HG02885 (cell line): ENCODE data around the gene DIDO1.

ENCODE experiments used
- ATAC-seq: cut with Tn5 transposase; IDR thresholded peaks from one replicate; pipeline ENCODE4 v1.9.1; 2021; ENCODE audit warnings: mild to moderate bottlenecking; ENCODE audit not compliant: unreplicated experiment, poor library complexity

DIDO1 gene

DNA sequence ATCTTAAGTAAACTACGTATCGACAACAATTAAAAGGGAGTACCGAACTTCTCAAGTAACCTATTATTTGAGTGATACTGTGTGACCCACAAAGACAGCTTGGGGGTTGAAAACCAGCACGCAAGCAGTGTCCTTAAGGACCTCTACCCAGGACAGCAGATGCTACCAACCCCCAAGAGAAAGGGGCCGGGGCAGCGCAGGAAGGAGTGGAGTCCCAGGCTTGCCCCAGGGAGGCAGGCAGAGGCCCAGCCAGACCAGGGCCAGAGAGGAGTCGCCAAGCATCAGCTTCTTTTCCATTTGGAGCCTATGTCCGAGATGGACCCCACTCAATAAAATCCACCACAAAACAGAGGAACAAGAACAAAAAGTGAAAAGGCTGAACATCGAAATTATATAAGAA is 11.9 kb downstream of the DIDO1 start:
- no peak for ATAC-seq

DNA sequence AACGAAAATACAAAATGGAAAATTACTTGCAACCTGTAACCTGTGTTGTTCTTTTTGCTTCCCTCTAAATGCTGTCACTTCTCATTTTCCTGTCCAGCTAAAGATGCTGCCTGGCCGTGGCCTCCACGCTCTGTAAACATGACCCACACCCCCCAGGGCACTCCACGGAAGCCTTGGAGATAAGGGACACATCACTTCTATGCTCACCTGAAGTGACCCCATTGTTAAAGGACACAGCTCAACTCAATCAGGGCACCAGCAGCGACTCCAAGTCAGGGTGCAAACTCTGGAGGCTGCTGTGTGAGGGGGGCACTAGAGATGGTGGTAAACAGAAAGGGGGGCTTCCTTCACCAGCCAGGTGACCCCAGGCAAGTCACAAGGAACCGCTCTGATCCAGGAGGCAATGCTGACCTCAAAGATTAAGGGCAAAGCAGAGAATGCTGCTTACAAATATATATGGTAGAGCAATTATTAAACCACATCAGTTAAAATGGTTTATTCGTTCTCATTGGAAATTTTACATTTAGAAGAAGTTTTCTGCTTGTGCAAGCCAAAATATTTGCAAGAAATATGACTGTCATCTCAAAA is 13.2 kb downstream of the DIDO1 start:
- no peak for ATAC-seq

DNA sequence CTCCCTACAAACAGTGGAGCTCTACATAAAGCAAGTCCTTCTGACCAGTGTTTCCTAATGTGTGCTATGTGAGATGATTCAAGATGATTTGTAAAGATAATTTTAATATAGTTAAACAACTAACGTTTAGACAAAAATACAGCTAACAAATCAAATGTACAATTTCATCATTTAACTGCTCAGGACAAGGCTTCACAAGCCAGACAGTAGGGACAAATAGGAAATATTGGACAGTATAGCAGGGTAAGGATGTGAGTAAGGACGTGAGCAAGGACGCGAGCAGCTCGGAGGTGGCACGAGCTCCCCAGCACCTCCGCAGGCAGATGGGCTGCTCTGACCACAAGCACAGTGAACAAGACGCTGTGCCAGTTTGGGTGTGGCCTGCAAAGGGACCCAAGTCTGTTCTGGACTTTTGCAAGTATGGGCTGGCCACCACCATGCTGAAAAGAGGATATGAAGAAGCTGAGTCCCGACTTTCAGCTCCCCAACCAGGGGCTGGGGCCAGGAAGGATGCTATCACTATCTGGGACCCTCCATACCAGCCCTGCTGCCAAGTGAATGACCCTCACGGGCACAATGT is 14.5 kb downstream of the DIDO1 start:
- no peak for ATAC-seq

DNA sequence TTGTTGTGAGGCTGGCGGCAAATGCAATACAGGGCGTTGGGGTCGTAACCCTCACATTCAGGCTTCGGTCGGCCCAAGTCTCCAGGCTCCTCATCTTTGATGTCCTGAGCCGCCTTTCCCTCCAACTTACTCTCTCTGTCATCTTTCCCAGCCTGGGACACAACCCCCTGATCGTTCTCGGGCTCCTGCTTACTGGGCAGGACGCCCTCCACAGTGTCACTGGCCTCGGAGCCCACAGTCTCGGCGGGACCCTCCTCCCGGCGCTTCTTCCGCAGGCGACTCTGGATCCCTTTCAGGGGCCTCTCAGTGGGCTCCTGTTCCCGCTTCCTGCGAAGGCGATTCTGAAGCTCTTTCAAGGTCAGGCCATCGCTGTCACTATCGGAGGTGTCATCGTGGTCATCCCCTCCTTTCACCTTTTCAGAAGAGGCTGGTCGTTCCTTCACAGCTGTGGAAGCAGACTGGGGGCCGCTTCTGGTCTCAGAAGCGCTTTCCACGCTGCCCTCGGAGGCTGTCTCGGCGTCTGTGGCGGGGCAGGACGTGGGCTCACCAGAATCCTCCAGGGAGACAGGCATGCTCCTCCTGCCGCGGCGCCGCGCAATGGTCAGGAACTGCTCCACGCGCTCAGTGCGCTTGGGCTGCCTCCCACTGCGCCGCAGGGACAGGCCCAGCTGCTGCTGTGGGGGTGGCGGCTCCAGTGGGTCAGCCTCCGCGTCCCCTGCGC is 15.4 kb downstream of the DIDO1 start:
- ATAC-seq, result no peak

DNA sequence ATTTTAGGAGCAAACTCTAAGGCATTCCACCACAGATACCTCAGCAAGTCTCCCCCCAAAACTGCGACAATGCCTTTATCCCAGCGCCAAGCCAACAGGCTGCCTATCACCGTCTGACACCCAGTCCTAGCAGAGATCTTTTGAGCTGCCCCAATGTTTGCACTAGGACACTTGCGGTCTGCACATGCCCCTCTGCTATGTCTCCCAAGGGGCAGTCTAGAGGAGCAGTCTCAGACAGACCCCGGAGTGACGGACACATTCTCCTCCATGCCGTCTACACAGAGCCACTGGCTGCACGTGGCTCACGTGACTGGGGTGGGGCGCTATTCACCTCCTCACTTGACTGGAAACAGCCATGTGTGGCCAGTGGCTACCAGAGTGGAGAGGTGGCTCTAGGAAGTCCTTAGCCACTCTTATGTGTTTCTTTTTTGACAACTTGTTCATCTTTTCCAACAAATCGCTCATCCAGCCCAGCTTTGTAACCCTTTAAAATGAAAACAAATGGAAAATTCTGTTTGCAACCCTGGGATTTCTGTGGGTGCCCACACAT is 16.0 kb downstream of the DIDO1 start:
- no peak for ATAC-seq

DNA sequence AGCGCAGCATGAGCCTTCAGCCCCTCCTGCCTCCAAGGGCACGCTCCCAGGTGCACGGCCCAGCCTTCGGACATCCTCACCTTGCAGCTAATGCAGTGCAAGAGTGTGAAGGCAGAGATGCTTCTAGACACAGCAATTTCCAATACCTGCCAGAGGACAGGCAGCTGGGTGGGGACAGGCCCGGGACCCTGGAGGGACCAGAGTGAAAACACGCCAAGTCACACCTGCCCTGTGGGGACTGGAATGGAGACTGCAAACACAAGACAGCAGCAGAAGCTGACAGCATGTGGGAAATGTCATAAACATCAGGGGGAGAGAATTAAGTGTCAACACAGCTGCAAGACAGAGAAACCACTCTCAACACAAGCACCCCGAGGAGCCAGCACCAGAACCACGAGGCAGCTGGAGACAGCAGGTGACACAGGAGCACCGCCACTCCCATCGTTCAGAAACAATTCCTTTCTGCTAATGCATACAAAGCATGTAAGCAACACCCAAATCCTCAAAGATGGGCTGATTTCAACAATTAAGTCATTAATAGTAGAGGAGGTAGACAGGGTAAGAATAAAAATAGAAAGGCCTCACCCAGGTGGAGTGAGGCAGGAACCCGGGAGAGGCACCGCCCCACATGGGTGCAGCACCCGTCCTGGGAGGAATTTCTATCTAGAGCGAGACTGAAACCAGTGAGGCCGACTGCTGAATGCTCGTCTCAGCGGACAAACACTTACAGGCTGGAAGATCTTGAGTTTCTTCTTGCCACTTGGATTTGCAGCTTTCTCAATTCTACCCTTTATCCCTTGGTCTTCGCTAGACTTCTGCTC is 17.1 kb downstream of the DIDO1 start:
- ATAC-seq, result no peak

DNA sequence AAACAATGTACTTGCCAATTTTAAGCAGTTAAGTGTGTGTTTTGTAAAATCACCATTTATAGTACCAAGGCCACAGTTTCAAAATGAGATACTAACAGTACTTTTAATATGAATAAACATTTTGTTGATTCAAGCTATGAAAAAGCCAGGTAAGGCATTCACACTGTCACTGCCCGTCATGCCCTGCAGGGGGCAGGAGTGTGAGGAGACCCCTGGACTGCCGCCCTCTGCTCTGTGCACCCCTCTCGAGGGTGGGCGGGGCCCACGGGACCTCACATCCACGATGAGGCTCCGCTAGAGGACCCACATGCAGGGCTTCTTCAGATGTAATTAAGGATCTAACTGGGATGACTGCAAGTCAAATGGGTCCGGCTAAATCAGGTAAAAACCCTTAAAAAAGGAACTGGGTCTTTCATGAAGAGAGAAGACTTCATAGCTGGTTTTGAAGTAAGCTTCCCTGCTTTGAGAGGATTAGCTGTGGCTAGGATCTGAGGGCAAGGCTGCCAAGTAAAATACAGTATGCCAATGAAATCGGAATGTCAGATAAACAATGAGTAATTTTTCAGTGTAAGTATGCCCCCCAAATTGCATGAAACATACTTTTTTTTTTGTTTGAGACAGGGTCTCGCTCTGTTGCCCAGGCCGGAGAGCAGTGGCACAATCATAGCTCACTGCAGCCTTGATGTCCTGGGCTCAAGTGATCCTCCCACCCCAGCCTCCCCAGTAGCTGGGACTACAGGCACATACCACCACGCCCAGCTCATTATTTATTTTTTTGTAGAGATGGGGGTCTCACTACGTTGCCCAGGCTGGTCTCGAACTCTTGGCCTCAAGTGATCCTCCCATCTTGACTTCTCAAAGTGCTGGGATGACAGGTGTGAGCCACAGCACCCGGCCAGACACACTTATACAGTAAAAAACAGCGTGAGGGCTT is 18.7 kb downstream of the DIDO1 start:
- no peak for ATAC-seq

DNA sequence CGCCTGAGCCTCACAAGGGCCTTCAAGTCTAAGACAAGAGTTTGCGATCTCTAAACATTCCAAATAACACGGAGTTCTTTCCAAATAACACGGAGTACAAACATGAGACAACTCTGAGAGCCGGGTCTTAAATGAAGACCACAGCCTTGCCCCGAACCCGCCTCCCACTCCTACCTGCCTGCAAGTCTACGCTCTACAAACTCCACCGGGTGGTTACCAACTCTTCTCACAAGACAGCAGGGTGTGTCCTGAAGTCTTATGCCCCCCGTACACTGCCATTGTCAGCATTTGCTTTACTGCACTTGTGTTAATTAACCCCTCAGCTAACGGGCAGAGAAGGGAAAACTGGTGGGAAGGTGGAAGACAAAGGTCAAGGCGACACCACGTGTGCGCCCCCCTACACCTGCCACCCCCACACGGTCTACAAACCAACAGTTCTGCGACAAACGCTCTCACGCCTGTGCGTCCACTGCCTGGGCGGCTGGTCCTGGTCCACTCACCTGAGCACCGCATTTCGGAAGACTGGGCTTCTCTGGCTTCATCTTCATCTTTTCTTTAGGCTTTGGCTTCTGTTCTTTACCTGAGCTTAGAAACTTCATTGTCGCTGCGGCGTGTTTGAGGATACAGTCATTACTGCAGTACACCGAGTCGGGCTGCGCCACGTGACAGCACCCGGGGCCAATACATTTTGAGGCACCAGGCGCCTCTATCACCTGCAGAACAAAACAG is 19.5 kb downstream of the DIDO1 start:
- ATAC-seq, result no peak

DNA sequence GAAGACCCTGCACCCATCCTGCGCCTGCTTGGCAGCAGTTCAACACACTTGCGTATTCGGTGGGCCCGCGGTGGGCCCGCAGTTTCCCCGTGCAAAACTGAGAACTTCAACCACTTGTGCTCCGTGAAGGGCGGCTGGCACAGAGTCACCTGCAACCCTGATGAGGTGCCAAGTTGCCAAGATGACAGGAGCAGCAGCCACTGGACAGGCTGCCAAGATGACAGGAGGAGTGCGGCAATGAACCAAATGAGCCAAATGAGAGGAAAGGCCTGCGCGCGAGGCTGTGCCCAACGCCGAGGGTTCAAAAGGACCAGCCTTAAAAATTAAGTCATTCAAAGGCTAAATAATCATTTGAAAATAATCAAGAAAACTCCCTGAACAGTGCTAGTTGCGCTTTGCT is 20.1 kb downstream of the DIDO1 start:
- no peak for ATAC-seq

DNA sequence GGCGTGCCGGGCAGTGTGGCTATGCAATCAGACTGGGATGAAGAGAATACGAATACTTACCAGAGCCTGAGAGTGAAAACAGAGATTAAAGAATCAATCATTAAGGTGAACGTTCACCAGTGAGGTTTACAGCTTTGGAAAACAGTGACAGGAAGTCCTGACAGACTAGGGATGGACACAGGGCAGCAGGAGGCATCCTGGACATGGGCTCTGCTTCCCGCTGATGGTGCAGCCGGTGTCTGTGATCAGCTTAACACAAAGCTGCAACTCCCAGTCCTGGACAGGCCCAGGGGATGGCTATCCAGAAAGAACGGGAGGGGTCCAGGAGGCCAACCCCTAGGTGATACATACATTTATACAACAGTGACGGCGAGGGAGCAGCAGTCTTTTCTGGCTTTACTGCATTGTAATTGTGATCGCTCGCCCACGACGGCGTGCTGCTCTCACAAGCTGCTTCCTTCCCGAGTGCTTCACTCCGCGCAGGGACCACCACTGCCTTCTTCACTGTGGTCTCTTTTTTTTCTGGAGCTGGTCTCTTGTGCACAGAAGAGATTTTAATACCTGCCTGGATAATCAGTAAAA is 20.7 kb downstream of the DIDO1 start:
- ATAC-seq, result no peak

DNA sequence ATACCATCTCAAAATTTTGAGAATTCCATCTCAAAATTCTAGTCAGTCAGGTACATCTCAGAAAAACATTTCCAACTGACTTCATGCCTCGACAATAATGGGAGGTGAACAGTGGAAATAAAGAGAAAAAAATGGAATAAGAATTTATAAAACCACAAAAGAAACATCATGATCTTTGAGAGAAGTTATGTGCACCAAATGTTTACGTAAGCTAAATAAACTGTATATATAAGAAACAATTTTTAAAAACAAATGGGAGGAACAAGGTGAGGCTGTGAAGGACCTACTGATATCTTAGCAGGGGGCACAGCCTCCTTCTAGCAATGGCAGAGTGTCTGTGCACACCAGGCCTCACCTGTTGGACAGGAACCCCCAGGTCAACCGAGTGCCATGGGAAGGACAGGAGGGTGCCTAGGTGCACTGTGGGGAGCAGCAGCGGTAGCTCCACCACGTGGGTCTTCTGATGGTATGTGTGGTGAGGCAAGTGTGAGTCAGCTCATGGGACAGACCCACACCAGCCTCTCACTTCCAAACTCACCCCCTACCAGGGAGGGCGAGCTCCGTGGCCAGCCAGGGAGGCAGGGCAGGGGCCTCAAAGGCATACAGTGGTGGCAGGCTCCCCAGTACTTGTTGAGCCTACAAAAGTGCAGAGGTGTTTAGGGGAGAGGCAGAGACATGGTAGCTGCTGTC is 23.2 kb downstream of the DIDO1 start:
- no peak for ATAC-seq

DNA sequence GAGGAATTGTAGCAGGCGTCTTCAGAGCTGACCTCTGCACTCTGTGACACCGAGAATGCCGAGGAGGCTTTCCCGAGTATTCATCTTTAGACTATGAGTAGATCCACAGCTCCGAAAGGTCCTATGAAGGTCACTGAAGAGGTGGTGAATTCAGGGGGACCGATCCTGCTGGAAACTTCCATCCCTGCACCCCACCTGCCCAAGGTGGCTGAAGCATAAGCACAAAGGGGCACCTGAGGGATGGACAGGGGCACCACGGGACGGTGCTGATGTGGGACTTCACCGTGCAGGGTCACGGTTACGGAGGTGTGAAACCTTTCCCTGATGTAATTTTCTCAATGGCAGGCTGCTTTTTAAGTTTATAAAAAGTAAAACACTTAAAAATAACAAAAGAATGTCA is 24.4 kb downstream of the DIDO1 start:
- ATAC-seq, result no peak

DNA sequence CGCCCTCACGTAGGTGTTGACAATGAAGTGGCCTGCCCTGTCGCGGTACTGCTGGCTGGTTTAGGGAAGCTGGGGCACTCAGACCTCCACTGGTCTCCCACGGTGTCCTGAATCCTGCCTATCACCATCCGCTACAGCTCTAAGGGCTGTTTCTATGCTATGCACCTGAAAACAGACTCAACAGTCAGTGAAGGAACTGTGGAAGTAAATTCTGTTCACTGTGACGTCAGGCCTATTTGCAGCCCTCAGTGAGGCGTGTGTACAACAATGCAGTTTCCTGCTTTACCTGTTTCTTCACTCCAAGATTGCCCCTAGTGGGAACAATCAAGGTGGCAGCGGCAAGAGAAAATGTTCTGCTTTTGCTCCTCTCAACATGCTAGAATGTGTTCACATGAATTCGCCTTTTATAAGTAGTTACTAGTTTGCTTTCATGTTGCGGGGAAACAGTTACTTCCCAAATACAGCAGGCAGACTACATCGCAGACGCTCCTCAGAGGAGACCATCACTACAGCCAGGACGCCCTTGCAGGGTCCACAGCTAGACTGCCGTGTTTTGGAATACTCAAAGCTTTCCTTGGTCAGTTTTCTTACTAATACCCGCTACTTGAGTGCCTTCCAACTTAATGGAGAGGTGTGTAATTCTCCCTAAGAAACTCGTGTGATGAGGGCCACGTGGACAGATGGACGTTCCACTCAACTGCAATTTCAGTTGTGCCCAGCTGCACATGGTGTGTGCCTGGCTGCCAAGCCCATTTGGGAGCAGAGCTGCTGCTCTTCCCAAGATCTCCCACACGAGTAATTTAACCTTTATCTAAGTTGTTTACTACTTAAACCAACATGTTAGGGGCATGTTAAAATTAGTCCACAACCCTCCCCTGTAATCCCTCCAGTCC is 25.4 kb downstream of the DIDO1 start:
- ATAC-seq, result peak; percentile 29

DNA sequence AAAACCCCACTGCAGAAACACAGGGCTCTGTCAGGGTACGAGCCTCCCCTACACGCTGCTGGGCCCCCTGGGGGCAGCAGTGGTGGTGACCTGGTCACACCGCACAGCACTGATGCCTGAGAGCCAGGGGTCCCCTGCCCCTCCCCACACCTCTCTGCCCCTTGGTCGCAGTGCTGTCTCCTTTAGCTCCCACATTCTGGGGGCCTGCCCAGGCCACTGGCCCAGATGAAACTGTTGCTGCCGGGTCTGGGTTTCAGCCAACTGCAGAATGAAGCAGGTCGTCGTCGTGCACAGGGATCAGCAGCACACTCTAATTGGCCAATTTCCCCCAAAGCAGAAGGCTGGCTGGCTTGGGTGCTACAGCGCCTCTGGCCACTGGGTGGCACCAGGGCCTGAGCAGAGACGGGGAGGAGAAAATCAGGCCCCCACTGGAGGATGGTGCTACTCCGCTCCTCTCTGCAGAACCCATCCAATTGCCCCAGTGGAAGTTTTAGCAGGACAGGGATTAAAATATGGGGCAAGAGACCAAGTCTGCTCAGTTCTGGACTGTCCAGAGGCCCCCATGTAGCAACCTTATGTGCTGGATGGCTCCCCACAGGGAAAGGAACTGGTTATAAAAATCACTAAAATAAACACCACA is 26.1 kb downstream of the DIDO1 start:
- ATAC-seq, result peak; percentile 85

DNA sequence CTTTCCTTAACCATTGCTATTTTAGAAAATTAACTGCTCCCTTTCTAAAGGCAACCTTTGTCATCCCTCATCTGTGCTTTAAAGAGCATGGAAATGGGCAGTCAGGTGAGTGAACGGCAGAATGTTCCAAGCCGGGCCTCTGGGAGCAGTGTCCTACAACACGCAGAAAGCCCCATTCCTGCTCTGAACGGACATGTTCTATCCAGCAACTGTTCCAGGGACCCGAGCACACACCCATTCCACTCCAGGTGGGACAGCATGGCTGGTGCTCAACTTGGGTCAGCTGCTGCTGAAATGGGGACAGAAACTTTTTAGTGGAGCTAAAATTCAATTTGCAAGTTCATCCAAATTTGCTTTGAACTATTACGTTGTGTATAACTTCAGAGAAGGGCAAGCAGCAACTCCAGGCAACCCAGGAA is 26.7 kb downstream of the DIDO1 start:
- ATAC-seq, result no peak

DNA sequence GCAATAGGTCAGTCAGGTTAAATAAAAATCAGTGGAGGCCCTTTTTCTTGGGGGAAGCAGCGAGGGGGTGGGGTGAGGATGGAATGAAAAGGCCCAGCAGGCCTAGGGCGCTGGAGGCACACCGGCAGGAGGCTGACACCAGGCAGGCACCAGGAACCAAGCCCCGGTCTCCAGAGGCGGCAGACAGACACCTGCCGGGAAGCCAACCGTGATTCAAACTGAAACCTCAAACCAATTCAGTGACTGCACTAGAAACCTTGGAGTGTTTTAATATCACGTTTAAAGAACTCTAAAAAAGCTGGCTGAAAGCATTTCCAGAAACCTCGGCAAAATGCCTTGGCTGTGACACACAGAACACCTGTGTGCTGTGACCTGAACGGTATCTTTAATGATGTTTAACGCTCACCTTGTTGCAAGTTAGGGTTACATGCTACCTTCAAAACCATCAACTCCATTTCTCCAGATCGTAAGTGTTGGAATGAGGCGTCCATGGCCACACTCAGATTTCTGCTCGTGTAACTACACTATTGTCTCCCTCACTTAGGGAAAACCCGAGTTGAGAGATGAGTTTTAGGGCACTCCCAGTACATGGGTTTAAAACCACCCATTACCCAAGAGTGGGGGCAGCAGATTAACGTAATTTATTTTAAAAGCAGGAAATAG is 27.2 kb downstream of the DIDO1 start:
- no peak for ATAC-seq
